HFFc6 (cell line): Measurements from ENCODE around the gene SLC29A3. TPM values are rescaled to one million over a fixed set of nuclear protein-coding genes. Genes with fewer than 3 reads are reported as not detected.
A peak's percentile ranks its signal among the peaks of the same experiment; 100 is the strongest.

Experiments
- DNase-seq: peaks from one replicate; pipeline ENCODE4 v3.0.0-alpha.2; 2018
- H3K27ac Mint-ChIP-seq: 2 replicates; pipeline ENCODE4 v1.8.0; 2020; ENCODE audit warnings: mild to moderate bottlenecking, mixed read lengths
- H3K27me3 Mint-ChIP-seq: 2 replicates; pipeline ENCODE4 v1.8.0; 2021; ENCODE audit warnings: mild to moderate bottlenecking, moderate library complexity, mixed read lengths; ENCODE audit not compliant: insufficient read depth
- H3K36me3 Mint-ChIP-seq: 2 replicates; pipeline ENCODE4 v1.8.0; 2021; ENCODE audit warnings: low read depth, mixed read lengths
- H3K4me1 Mint-ChIP-seq: 2 replicates; pipeline ENCODE4 v1.8.0; 2020; ENCODE audit warnings: low read depth, mixed read lengths
- H3K4me3 Mint-ChIP-seq: 2 replicates; pipeline ENCODE4 v1.8.0; 2020; ENCODE audit warnings: mild to moderate bottlenecking, moderate library complexity, mixed read lengths
- H3K9me3 Mint-ChIP-seq: 2 replicates; pipeline ENCODE4 v1.8.0; 2020; ENCODE audit warnings: mild to moderate bottlenecking, mixed read lengths
- CTCF ChIP-seq: fragments of 200-600 bp; sonication (generic); IDR thresholded peaks from 2 replicates; pipeline ENCODE4 v1.5.0; 2021; ENCODE audit warnings: antibody characterized with exemption, mild to moderate bottlenecking
- total RNA-seq, 6 experiments: library from RNA; stranded (reverse); fragmentation: NEBNext Ultra II Directional; extraction: Animal tissue kit (Norgen Biotek cat#: 25700); gene quantifications; 2 replicates in 1 of 6; 3 replicates in 5 of 6; pipeline ENCODE4 v1.2.3, GENCODE V29; 2021

SLC29A3 gene
- total RNA-seq, 6 experiments from 2014 or later = 2.1 to 4.4 (median 2.7) TPM

GRCh38 chr10:71312811-71313789, 6.0 kb upstream of the SLC29A3 start:
- no peaks in the 10 kb centered on the region for H3K9me3 Mint-ChIP-seq
- H3K4me1 Mint-ChIP-seq = peaks cover 13% of the 10 kb centered on the region
- peaks cover 4% of the 10 kb centered on the region for H3K27me3 Mint-ChIP-seq
- H3K4me3 Mint-ChIP-seq = peak overlapping the region; percentile 34; the same call in 1 of the 2 replicates
- H3K36me3 Mint-ChIP-seq = no peaks in the 10 kb centered on the region
- H3K27ac Mint-ChIP-seq = no peak overlapping the region; the same call in 1 of the 2 replicates
- DNase-seq = no peak
- no peak for TF ChIP-seq CTCF

- Mint-ChIP-seq H3K4me1 (peaks cover 13% of the 10 kb centered on the region), H3K27ac (no peak overlapping the region), H3K27me3 (peaks cover 4% of the 10 kb centered on the region), H3K4me3 (no peak overlapping the region), H3K36me3 (no peaks in the 10 kb centered on the region), H3K9me3 (no peaks in the 10 kb centered on the region)
- TF ChIP-seq CTCF = peak; percentile 86
- no peak for DNase-seq
These were observed 4.9 kb upstream of the SLC29A3 start for GRCh38 chr10:71314028-71314693.

GRCh38 chr10:71314694-71315225, 4.3 kb upstream of the SLC29A3 start:
- peaks cover 2% of the 10 kb centered on the region for H3K27me3 Mint-ChIP-seq
- H3K4me1 Mint-ChIP-seq = peaks cover 13% of the 10 kb centered on the region
- no peak for DNase-seq
- H3K27ac Mint-ChIP-seq = no peak overlapping the region
- no peak overlapping the region for H3K4me3 Mint-ChIP-seq
- no peak for TF ChIP-seq CTCF
- H3K9me3 Mint-ChIP-seq = no peaks in the 10 kb centered on the region
- no peaks in the 10 kb centered on the region for H3K36me3 Mint-ChIP-seq

GRCh38 chr10:71316056-71316785, 2.8 kb upstream of the SLC29A3 start:
- Mint-ChIP-seq H3K4me3 (no peak overlapping the region), H3K27ac (no peak overlapping the region), H3K9me3 (no peaks in the 10 kb centered on the region), H3K4me1 (peaks cover 13% of the 10 kb centered on the region), H3K27me3 (peaks cover 3% of the 10 kb centered on the region), H3K36me3 (no peaks in the 10 kb centered on the region)
- DNase-seq = no peak
- TF ChIP-seq CTCF = no peak

- DNase-seq = no peak
- no peak overlapping the region for H3K27ac Mint-ChIP-seq
- H3K27me3 Mint-ChIP-seq = peaks cover 3% of the 10 kb centered on the region
- H3K9me3 Mint-ChIP-seq = no peaks in the 10 kb centered on the region
- TF ChIP-seq CTCF = no peak
- no peaks in the 10 kb centered on the region for H3K36me3 Mint-ChIP-seq
- peaks cover 13% of the 10 kb centered on the region for H3K4me1 Mint-ChIP-seq
- H3K4me3 Mint-ChIP-seq = no peak overlapping the region
These were observed 2.3 kb upstream of the SLC29A3 start for GRCh38 chr10:71316786-71317160.
